Testis (tissue), 2 donors: ENCODE measurements around the gene LHFPL4.

ENCODE experiments used
- POLR2A ChIP-seq: fragments of 450-650 bp; IDR thresholded peaks from one replicate; pipeline ENCODE4 v1.6.1; 2017; ENCODE audit warnings: antibody characterized with exemption, mild to moderate bottlenecking, moderate library complexity
- TF ChIP-seq, protein P1 (sequence below), 3 experiments: fragments of 450-650 bp in 2 of 3; fragments of 200-600 bp in 1 of 3; sonication (generic) in 1 of 3; IDR thresholded peaks; one replicate each; pipeline ENCODE4 v1.5.1; 2016 to 2019; ENCODE audit warnings: antibody characterized with exemption in 3 of 3, mild to moderate bottlenecking in 2 of 3, moderate library complexity in 1 of 3

DNA sequence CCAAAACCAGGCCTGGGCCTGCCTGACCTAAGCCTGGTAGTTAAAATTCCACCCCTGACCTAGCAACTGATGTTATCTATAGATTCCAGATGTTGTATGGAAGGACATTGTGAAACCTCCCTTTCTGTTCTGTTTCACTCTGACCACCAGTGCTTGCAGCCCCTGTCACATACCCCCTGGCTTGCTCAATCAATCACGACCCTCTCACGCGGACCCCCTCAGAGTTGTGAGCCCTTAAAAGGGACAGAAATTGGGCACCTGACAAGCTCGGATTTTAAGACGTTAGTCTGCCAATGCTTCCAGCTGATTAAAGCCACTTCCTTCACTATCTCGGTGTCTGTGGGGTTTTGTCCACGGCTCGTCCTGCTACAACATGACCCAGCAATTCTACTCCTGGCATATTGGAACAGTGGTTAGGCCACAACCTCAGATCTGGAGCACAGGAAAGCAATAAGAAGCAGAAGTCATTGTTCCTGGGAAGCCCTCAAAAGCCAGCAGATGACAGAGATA lies 36.7 kb upstream of the LHFPL4 start:
- TF ChIP-seq POLR2A, result no peak
- TF ChIP-seq, protein P1, sequence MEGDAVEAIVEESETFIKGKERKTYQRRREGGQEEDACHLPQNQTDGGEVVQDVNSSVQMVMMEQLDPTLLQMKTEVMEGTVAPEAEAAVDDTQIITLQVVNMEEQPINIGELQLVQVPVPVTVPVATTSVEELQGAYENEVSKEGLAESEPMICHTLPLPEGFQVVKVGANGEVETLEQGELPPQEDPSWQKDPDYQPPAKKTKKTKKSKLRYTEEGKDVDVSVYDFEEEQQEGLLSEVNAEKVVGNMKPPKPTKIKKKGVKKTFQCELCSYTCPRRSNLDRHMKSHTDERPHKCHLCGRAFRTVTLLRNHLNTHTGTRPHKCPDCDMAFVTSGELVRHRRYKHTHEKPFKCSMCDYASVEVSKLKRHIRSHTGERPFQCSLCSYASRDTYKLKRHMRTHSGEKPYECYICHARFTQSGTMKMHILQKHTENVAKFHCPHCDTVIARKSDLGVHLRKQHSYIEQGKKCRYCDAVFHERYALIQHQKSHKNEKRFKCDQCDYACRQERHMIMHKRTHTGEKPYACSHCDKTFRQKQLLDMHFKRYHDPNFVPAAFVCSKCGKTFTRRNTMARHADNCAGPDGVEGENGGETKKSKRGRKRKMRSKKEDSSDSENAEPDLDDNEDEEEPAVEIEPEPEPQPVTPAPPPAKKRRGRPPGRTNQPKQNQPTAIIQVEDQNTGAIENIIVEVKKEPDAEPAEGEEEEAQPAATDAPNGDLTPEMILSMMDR (IDR thresholded peaks at IDR 0.05), result no peak
